NCI-H2081 (cell line): ENCODE results near the gene EXOC6B.

Source experiments
- DNase-seq, 2 experiments: peaks; one replicate each; lab custom pipeline; 2025; lab: John Stamatoyannopoulos, UW

EXOC6B gene

DNA sequence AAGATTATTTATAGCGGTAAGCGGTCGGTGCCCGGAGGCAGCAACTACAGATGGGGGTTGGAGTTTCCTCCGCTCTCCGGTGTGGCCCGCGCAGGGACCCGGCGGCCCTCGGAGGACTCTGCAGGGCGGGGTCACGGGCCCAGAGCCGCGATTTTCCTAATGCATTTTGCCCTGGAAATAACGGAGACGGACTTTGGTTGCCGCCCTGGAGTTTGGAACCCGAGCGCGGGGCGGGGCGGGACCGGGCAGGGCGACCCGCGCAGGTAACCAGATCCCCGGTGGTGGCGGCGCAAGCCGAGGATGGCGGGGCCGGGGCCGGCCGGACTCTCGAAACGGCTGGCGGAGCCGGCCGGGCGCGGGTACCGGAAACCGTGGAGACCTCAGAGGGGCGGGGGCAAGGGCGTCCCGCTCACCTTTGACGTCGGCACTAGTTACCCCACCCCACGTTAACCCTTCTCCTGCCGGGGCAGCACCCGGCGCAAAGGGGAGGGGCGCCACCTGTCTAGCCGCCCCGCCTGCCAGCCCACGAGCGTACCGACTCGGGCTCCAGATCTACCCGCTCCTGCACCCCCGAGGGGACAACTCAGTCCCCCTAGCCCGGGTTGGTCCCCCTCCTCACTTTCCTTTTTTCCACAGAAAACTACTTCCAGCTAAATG is 681.1 kb downstream of the EXOC6B start:
- peak in 1 of 2 experiments; percentile 17 for DNase-seq

DNA sequence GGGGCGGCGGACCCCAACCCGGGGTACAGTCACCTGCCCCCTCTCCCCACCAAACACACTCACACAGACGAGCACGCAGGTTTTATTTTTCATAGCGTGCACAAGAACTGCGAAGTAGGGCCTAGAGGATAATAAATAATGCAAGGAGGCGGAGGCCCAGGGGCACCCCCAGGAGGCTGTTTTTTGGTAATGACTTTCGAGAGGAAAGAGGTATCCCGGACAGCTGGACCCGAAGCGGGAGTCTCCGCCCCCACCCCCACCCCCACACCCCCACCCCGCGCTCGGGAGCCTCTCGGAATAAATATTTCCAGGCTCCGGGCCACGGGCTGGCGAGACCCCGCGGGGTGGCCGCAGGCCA is 681.6 kb downstream of the EXOC6B start:
- no peak for DNase-seq

DNA sequence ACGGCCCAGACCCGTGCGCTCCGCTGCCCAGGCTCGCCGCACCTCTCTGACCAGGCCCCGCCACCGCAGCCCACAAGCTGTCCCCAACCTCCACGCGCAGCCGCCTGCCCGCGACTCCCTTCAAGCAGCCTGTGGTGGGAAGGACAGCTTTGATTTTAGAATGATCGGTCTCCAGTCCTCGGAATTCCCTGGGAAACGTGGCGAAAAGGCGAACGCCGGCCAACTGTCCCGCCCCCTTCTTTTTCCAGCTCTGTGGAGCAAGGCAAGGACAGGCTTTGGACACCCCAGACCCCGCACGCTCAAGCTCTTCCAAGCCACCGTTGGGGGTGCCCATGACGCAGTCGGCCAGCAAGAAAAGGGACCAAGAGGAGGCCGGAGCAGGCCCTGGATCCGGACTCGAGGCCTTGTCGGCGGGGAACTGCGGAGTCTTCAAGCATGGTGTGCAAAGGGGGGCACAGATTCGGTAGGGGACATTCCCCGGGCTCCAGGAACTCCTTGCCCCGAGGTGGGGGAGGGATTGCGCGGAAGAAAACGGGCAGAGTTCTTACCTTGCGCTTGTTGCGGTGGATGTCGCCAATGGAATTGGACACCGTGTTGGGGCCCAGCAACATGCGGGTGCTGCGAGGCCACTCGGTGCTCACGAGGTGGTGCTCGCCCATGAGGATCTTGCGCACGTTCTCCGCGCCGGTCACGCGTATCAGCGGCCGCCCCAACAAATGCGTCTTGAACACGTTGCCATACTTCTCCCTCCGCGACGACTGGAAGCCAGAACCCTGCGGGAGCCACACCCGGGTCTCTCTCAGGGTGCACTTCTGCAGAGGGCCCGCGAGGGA is 682.2 kb downstream of the EXOC6B start:
- no peak for DNase-seq

DNA sequence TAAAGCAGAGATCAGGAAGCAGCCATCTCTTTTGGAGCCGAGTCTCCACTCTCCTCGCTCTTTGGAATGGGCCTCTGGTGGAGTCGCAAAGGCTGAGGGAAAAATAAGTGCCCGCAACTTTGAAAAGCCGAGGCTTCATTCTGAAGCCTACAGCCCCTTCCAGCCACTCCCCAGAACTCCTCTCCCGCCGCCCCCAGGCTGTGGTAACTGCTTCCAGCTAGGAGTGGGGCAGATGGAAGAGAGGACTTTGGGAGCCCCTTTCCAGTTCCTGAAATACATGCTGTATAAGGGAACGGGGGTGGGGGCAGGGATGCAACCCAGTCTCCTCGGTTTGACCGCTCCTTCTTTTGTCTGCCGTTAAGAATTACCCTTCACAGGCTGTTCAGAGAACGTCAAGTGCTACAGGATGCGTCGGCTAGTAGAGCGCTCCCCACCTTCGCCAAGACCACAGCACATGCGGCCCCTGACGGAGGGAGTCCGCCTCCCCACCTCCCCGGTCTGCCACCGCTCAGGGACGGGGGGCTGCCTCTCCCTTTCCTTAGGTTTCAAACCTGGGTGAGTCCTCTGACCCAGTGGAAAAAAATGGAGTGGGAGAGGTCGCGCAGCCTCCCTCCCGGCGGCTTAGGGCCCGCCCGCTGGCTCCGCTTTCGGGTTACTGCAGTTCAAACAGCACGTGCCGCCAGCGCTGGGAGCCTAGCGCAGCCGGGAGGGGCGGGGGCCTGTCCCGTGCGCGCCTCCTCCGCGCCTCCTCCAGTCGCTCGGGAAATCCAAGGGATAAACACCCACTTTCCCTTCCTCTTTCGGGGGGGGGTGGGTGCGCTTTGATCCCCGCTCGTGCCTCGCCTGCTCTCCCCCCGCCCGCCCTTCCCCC is 683.0 kb downstream of the EXOC6B start:
- DNase-seq, result no peak

DNA sequence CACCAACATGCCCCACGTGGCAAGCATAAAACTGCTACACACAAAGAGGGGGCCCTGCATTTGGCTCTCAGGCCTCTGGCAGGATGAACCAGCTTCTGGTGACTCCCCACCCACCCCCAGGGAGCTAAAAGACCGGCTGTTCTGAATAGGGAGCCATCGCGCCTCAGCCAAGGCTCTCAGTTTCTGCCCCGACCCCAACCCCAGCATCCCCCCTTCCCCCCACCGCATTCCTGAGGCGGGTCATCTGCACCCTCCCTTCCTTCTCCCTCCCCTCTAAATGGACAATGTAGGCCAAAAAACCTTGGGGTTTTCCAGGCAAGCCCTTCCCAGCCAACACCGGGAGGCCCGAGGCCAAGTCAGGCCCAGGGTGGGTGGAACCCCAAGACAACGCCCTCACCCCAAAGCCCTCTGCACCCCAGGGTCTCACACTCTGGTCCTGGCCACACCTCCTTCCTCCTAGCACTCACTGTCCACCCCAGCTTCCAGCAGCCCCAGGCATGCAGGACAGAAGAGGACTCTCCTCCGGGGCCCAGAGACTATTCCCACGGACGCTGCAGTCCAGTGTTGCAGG is 683.9 kb downstream of the EXOC6B start:
- no peak for DNase-seq

DNA sequence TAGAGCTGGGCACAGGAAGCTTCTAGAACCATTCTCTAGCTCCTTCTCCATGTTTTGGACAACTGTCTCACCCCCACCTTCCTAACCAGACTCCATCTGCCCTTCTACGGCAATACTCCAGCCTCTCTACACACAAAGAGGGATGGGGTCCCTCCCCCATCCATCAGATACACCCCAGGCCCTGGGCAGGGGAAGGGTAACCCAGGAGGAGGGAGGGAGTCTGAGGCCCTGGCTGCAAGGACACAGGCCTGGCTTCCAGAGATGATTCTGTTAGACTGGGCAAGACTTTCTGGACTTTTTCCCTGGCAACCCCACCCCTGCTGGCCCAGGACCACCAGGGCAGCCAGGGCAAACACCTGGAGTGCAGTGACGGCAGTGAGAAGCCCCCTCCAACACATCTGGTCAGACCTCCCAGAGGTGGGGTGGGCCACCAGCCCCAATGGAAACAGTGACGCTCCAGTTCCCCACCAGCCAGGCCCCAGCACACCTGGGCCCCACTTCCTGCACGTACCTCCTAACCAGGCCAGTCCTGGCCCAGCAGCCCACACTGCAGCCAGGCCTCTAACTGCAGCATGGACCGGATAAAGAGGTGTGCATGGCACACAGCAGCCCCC is 684.7 kb downstream of the EXOC6B start:
- DNase-seq, result no peak

DNA sequence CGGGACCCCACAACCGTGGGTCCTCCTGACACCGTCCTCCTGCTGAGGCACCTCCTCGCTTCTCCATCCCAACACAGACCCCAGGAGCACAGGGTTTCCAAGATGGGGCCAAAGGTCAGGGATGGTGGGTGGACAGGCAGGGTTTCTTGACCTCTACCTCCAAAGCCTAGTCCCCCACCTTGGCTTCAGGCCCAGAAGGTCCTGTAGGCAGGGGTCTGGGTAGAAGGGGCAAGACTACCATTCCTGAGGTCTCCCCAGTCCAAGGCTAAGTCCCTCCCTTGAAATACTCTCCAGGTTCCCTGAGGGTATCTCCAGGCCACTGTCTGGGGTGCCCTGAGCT is 685.2 kb downstream of the EXOC6B start:
- no peak for DNase-seq

DNA sequence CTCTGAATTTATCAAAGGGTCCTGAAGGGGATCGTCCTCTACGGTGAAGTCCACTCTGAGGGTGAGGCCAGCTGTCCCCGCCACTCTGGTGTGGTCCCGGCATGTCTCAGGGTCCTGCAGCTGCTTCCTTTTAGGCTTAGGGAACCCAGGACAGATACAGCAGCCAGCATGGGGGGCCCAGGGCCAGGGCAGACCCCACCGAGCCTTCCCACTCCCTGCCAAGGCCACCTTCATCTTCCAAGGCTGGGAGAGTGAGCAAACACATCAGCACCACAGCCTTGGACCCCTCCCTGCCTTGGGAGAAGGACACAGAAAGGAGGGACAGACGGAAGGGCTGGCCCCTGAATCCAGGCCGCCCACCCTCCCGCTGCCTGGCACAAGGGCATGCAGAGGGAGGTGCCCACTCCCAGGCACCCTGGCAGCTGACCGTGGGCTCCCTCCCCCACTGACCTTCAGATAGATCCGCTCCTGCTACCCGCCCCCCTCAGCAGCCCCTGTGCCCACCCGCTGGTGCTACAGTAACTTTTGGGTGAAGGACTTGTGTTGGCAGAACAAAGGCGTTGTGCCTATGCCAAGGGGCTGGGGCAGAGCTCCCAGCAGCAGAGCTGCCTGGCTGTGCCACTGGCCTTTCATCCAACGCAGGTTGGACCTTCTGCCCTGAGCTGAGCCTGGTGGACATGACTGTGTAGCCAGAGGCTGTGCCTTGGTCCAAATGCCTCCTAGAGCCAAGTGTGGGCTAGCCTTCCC is 685.8 kb downstream of the EXOC6B start:
- DNase-seq, result no peak

DNA sequence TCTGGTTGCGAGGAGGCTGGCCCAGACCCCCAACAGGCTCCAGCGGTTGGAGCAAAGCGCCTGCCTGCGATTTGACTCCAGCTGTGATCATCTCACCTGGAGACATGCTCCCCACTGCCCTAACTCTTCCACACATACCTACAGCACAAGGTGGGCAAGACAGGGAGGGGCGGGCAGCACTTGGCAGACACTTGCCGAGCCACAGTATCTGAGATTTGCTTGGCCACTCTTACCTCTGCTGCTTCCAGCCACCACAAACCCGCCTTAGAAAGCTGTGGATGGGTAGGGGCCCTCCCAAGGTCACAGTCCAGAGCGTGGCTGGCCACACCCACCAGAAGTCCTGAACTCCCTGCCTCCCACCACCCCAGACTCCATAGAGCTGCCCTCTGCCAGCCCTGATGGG is 686.4 kb downstream of the EXOC6B start:
- DNase-seq, result no peak

DNA sequence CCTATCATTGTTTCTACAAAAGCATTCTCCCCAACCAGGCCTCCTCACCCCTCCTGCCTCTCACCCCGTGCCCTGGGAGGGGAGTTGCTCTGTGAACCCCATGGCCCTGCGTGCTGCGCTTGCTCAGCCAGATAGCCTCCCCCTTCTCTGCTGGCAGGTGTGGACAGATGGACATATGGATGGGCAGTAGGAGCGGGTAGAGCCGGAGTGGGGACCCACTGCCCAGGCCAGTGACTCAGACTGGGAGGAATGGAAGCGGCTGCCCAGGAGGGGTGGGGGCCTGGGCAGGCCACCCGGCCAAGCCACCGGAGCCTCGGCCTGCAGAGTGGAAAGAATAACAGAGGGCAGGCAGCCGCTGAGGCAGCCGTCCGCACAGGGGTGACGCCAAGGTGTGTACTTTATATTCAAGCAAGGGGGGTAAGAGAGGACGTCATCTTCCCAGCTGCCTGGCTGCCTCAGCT is 686.9 kb downstream of the EXOC6B start:
- DNase-seq, result no peak

DNA sequence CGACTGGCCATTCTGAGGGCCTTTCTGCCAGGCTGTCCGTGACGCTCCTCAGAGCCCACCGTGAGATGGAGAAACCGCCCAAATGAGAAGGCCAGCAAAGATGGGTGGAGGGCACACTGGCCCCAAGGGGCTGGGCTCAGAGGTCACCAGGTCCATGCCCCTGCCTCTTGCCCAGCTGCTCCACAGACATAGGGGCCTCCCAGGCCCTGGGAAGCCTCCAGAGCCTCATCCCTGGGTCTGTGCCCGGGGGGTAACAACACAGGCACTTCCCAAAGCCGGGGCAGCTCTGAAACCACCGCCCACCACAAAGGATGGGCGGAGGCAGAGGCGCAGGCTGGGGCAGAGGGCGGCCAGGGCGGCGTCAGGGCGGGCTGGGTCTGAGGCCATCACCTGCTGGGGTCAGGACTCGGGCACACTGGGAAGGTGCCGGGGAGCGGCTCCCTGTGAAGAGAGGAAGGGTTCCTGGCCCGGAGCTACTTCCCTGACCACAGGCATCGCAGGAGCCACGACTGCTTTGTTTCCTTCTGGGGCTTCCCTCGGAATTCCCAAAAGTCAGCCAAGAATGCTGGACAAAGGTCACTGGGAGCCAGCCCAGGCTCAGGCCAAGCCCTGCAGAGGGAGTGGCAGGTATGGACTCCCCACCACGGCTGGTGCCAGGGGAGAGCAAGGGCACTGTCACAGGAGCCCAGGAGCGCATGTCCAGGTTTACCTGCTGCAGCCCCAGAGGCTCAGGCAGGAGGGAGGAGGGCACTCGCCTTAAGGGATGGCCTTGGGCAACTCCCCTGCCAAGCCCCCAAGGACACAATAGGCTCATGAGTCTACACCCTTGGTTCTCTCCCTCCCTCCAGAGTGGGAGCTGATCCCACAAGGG is 687.6 kb downstream of the EXOC6B start:
- DNase-seq, result no peak

DNA sequence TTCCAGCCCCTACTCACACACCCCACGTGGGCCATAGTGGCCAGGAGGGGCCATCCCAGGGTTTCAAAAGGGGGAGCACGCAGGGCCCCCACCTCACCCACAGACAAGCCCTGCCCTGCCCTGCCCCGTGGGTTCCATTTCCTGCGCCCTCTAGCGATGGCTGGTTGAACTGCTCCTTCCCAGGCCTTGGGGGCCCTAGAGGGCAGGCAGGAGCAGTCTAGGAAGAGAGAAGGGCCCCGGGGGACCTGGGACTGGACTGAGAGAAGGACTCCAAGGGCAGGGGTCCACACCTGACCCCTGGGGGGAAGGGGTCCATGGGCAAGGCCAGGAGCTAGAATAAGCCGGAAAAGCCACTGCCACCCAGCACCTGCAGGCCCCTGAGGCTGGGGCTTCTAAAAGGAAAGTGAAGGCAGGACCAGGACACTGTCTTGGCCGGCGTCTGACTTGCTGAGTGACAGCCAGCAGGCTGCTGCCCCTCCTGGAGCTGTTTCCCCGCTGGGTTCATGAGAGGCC is 688.3 kb downstream of the EXOC6B start:
- DNase-seq, result no peak

DNA sequence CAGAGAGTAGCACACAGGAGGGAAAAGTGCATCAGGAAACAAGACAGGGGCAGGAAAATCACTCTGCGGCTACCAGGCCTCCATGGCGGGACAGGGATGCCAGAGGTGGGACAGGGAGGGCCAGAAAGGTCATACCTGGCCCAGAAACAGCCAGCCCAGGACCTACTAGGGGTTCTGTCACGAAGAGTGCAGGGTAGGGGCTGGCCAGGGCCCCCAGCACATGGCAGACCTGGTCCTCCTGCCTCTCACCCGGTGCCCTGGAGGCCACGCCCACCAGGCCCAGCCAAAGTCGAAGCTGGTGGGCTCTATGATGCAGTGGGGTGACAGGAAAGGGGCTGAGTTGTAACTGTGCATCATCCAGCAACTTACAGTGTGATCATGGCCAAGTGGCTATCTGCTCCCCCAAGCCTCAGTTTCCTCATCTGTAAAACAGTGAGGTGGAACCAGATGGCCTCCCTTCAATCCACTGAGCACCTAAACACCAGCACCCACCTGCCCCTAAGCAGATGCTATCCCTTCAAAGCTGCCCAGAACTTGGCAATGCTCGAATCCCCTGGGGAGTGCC is 688.8 kb downstream of the EXOC6B start:
- DNase-seq, result no peak

DNA sequence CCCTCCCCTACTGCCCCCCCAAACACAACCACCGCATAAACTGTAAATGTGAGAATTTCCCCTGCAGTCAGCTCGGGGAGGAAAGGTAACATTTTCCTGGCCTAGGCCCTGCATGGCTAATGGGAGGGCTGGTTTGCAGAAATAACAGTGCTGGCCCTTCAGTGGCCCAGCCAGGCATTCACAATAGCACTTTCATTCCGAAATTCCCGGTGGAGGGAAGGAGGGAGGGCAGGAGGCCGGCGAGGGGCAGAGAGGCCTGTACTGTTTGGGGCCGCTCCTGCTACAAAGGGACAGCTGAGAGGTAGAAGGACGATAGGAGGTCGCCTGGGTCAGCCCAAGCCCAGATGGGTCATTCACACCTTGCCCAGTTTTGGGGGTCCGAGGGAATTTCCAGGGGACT is 689.5 kb downstream of the EXOC6B start:
- no peak for DNase-seq

DNA sequence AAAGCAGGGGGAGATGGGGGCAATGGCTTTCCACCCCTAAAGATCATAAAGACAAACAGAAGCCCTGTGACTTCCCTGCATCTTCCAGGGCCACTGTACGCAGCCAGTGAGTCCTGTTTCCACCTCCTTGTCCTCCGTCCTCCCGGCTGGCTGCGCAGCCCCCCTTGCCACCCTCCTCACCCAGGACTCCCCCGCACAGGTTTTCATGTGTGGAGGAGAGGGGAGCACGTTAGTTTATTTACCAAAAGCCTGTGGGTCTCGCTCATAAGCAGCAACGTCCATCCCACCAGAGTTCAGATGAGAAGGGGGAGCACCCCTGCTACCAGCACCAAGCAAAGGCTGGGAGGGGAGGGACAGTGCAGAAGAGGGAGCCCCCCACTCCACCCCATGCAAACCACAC is 689.9 kb downstream of the EXOC6B start:
- DNase-seq, result no peak

DNA sequence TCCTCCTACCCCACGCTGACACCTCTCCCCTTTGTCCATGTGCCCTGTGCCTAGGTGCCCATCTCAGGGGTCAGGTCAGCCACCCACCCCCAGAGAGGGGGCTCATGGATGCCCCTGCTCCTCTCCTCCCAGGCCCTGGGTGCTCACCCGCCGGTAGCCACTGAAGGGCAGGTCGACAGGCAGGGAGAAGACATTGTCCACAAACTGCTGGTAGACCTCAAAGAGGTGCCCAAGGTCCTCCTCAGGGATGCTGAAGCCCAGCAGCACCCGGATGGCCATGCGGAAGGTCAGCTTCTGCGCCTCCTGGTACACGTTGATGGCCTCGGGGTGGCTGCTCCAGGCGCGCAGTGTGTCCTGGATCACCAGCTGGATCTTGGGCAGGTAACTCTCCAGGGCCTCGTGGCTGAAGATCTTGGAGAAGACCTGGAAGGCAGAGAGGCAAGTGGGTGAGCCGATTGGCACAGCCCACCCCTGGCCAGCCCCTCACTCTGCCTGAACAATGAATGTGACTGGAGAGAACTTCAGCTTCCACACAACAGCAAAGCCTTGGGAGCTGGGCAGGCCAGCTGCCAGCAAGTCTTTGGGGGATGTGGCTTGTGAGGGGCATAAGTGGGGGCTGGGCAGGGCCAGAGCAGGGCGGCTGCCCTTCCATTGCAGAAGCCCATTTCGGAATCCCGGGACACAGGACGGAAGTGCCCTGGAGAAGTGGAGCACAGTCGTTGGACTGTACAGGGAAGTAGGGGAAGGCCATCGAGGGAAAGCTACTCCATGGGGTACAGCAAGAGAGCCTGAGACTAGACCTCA is 690.6 kb downstream of the EXOC6B start:
- no peak for DNase-seq

DNA sequence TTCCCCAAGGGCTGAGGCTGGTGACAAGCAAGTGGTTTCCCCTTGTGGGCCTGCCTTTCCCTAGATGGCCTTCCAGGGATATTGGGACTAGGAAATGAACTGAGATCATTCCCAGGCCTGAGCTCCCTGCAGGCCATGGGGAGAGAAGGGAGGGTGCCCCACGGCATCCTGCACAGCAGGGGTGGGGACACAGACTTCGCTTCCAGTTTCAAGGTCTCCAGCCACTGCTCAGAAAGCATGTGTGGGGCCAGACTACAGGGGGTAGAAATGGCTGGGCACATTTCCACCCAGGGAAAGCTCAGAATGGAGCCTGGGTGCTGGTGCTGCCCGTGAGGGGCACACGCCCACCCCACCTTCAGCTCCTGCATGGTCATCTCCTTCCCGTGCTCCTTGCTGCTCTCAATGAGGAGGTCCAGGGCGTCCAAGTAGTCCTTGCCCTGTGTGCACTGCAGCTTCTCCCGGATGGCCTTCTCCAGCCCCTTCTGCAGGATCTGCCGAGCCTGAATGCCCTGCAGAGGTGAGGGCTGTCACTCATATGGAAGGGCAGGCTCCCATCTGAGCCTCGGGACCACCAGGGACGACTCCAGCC is 691.3 kb downstream of the EXOC6B start:
- DNase-seq, result no peak

DNA sequence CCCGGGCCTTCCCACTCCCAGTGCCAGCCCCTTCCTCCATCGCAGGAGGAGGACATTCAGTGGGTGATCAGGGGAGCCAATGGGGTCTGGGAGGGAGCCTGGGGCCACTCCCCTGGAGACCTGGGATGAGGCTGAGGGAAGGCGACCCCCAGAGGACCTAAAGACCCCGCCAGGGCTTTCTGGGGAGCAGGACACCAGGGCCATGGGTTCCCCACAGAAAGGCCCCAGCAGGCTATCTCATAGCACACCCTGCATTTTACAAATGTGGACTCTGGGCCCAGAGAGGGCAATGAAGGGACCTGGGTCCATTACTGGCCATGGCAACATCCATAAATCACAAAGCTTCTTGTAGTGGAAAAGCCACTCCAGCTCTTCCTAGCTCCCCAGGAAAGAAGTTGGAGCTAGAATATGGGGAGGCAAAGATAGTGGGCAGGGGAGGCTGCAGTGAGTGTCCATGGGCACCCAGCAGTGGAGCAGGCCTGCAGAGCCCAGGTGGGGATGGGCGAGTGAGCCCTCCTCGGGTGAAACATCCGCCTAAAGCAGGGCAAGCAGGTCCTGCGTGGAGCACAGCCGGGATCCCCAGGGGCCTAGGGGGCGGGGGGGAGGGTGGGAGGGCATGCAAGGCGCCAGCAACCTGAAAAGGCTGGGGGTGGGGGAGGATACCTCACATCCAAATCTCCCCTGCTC is 692.0 kb downstream of the EXOC6B start:
- no peak for DNase-seq
